GM12873 (cell line): ENCODE results near the gene SRP68.

Experiments used
- CTCF ChIP-seq: IDR thresholded peaks from 2 replicates; pipeline ENCODE4 v1.5.1; 2012; ENCODE audit warnings: low read depth, mild to moderate bottlenecking, moderate library complexity, low read length, control low read depth; ENCODE audit not compliant: insufficient read depth; ENCODE audit errors: missing control alignments

The SRP68 gene

DNA sequence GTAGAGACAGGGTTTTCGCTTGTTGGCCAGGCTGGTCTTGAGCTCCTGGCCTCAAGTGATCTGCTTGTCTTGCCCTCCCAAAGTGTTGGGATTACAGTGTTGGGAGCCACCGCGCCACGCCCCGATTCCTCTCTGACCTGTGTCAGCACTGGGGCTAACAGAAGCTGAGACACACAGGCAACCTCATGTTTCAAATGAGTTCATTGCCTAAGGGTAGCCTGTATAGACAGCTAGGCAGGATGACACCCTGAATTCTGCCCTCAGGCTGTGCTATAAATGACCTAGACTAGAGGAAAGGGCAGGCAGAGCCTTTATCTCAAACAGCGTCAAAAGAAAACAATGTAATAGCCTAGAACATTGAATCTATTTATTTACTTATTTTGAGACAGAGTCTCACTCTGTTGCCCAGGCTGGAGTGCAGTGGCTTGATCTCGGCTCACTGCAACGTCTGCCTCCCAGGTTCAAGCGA is 74.0 kb downstream of the SRP68 start:
- no peak for TF ChIP-seq CTCF

- no peak for TF ChIP-seq CTCF
Observed at GRCh38 chr17:75996665-75997590, 75.4 kb downstream of the SRP68 start.

DNA sequence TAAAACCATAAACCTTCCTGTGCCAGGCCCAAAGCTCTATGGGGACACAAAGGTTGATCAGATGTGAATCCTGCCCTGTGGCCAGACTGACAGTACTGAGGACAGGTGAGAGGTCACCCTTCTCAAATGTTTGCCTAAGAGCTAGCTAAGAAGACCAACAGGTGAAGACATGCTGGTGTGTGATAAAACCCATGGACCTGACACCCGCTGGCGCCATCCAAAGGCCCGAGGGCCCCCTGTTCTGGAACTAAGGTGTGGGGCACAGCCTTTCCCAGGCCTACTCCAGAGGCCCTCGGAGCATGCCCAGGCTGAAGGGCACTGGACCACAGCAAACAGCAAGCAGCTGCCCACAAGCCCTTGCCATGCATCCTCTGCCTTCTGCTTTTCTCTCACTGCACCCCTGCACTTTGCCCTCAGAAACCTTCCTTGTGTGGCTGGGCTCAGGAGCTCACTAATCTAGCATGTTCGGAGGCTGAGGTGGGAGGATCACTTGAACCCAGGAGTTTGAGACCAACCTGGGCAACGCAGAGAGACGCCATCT is 76.9 kb downstream of the SRP68 start:
- TF ChIP-seq CTCF = no peak

DNA sequence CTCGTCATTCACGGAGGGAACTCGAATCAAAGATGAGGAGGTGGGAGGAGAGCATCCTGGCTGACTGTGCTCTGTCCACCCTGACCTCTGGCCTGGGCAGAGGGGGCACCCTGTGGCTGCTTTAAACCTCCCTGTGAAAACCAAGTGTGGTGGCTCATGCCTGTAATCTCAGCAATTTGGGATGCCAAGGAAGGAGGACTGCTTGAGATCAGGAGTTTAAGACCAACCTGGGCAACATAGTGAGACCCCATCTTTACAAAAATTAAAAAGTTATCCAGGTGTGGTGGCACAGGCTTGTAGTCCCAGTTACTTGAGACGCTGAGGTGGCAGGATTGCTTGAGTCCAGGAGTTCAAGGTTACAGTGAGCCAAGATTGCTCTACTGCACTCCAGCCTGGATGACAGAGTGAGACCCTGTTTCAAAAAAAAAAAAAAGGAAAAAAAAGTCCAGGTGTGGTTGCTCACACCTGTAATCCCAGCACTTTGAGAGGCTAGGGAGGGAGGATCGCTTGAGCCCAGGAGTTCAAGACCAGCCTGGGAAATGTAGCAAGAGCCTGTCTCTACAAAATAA is 77.4 kb downstream of the SRP68 start:
- TF ChIP-seq CTCF = no peak

- TF ChIP-seq CTCF = no peak
Observed at GRCh38 chr17:75991396-75991795, 80.9 kb downstream of the SRP68 start.
